Panc1 (cell line): Measurements from ENCODE around the gene NKPD1. TPM values are rescaled to one million over a fixed set of nuclear protein-coding genes. Genes with fewer than 3 reads are reported as not detected.

Experiments used
- ATAC-seq: fragments of 200-7000 bp; cut with Tn5 transposase; 2 replicates; pipeline ENCODE4 v1.9.1; 2020; ENCODE audit warnings: mild to moderate bottlenecking, moderate library complexity
- BruUV-seq: library from RNA; stranded (reverse); fragments of 400-500 nt; replicated peaks from 2 replicates; lab custom pipeline; 2021; lab: Mats Ljungman, UMichigan
- CTCF ChIA-PET: fragments of 300-600 bp; sonication (Branson Sonifier 250); formaldehyde crosslinking; loops from one replicate; lab custom pipeline; 2022; ENCODE audit warnings: antibody characterized with exemption; lab: Charles Lee
- POLR2A ChIA-PET: fragments of 300-600 bp; sonication (Branson Sonifier 250); formaldehyde crosslinking; loops from one replicate; lab custom pipeline; 2022; ENCODE audit warnings: antibody characterized with exemption; lab: Charles Lee
- DNase-seq: peaks from one replicate; pipeline ENCODE4 v3.0.0-alpha.2; 2010; ENCODE audit warnings: low read depth, low spot score
- H3K27ac ChIP-seq: 2 replicates; pipeline ENCODE4 v1.5.1; 2011; ENCODE audit warnings: mild to moderate bottlenecking, low read length, inconsistent platforms
- H3K27me3 ChIP-seq: fragments of 200-500 bp; sonication (Bioruptor generic); 2 replicates; pipeline ENCODE4 v1.6.0; 2014; ENCODE audit warnings: low read length, inconsistent platforms; ENCODE audit not compliant: control insufficient read depth, insufficient read depth
- H3K36me3 ChIP-seq: fragments of 200-500 bp; sonication (Bioruptor generic); 2 replicates; pipeline ENCODE4 v1.5.1; 2014; ENCODE audit warnings: inconsistent platforms, mild to moderate bottlenecking, low read length, moderate library complexity; ENCODE audit not compliant: control insufficient read depth, insufficient read depth
- H3K4me1 ChIP-seq: 2 replicates; pipeline ENCODE4 v1.5.1; 2011; ENCODE audit warnings: inconsistent platforms, mild to moderate bottlenecking, low read length, moderate library complexity; ENCODE audit not compliant: control insufficient read depth, insufficient read depth
- H3K4me3 ChIP-seq, 2 experiments: 2 replicates each; pipeline ENCODE4 v1.5.1; 2011 to 2012; ENCODE audit warnings: low read depth in 2 of 2, low read length in 2 of 2, mild to moderate bottlenecking in 2 of 2, inconsistent platforms in 1 of 2, moderate library complexity in 1 of 2
- H3K9me3 ChIP-seq: fragments of 200-500 bp; sonication (Bioruptor generic); 2 replicates; pipeline ENCODE4 v1.5.1; 2014; ENCODE audit warnings: low read depth, mild to moderate bottlenecking, inconsistent platforms, low read length, moderate library complexity; ENCODE audit not compliant: control insufficient read depth, insufficient read depth
- POLR2AphosphoS5 ChIP-seq: IDR thresholded peaks from 2 replicates; pipeline ENCODE4 v1.6.1; 2012; ENCODE audit warnings: mild to moderate bottlenecking, low read depth, low read length, moderate library complexity
- REST ChIP-seq, 2 experiments: IDR thresholded peaks; 2 replicates each; pipeline ENCODE4 v1.6.1; 2011 to 2012; ENCODE audit warnings: low read depth in 2 of 2, control low read depth in 1 of 2, low read length in 1 of 2, mild to moderate bottlenecking in 1 of 2, moderate library complexity in 1 of 2; ENCODE audit not compliant: insufficient read depth in 1 of 2
- SIN3A ChIP-seq: IDR thresholded peaks from 2 replicates; pipeline ENCODE4 v1.6.1; 2012; ENCODE audit warnings: low read depth, mild to moderate bottlenecking, low read length, moderate library complexity, borderline replicate concordance; ENCODE audit not compliant: insufficient read depth
- TCF7L2 ChIP-seq: IDR thresholded peaks from 2 replicates; pipeline ENCODE4 v1.6.1; 2011; ENCODE audit warnings: mild to moderate bottlenecking, low read depth, low read length, inconsistent platforms
- in situ Hi-C: cut with HindIII; loops from 2 replicates; pipeline ENCODE4 v1.10.0; 2016; ENCODE audit warnings: low sequenced_read_pairs, low pct_unique_long_range_greater_than_20kb
- intact Hi-C: fragments of 100-400 bp; cut with micrococcal nuclease; formaldehyde crosslinking; loops from one replicate; pipeline ENCODE4 v1.10.0; 2022; ENCODE audit not compliant: unreplicated experiment
- total RNA-seq: library from RNA; stranded (reverse); gene quantifications from one replicate; pipeline ENCODE4 v1.2.1, GENCODE V29; 2021; ENCODE audit not compliant: unreplicated experiment
- TF ChIP-seq, protein P1 (sequence below): fragments of 450-650 bp; IDR thresholded peaks from 2 replicates; pipeline ENCODE4 v1.5.1; 2017; ENCODE audit warnings: mild to moderate bottlenecking

NKPD1 gene
- total RNA-seq, 1 experiment from 2014 or later: 0.05 TPM

- no peak overlapping the region for H3K4me3 ChIP-seq
- POLR2A ChIA-PET: no interaction called here
- DNase-seq (no peak), ATAC-seq (no peak)
- H3K4me1 ChIP-seq: no peaks in the 10 kb centered on the region
- H3K36me3 ChIP-seq: no peaks in the 10 kb centered on the region; the same call in 1 of the 2 replicates
- CTCF ChIA-PET: interaction anchor here (0.6 kb wide), 1 partner anchor 51 kb away, joined by 8 read pairs; no protein-coding TSS in a partner anchor
- intact Hi-C loops: no loop called here
- H3K9me3 ChIP-seq: no peaks in the 10 kb centered on the region
- TF ChIP-seq POLR2AphosphoS5 (no peak), REST (IDR thresholded peaks at IDR 0.05; ENCODE audit: insufficient read depth in 1 of 2, low read depth in 2 of 2, low read length in 1 of 2) (no peak), SIN3A (no peak), TCF7L2 (no peak)
- TF ChIP-seq, protein P1, sequence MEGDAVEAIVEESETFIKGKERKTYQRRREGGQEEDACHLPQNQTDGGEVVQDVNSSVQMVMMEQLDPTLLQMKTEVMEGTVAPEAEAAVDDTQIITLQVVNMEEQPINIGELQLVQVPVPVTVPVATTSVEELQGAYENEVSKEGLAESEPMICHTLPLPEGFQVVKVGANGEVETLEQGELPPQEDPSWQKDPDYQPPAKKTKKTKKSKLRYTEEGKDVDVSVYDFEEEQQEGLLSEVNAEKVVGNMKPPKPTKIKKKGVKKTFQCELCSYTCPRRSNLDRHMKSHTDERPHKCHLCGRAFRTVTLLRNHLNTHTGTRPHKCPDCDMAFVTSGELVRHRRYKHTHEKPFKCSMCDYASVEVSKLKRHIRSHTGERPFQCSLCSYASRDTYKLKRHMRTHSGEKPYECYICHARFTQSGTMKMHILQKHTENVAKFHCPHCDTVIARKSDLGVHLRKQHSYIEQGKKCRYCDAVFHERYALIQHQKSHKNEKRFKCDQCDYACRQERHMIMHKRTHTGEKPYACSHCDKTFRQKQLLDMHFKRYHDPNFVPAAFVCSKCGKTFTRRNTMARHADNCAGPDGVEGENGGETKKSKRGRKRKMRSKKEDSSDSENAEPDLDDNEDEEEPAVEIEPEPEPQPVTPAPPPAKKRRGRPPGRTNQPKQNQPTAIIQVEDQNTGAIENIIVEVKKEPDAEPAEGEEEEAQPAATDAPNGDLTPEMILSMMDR: no peak
- BruUV-seq: no TSS peak
- H3K27ac ChIP-seq: no peak overlapping the region
- in situ Hi-C loops: no loop called here
- H3K27me3 ChIP-seq: no peaks in the 10 kb centered on the region
Measured at GRCh38 chr19:45142016-45142725, 18.6 kb downstream of the NKPD1 start.

DNA sequence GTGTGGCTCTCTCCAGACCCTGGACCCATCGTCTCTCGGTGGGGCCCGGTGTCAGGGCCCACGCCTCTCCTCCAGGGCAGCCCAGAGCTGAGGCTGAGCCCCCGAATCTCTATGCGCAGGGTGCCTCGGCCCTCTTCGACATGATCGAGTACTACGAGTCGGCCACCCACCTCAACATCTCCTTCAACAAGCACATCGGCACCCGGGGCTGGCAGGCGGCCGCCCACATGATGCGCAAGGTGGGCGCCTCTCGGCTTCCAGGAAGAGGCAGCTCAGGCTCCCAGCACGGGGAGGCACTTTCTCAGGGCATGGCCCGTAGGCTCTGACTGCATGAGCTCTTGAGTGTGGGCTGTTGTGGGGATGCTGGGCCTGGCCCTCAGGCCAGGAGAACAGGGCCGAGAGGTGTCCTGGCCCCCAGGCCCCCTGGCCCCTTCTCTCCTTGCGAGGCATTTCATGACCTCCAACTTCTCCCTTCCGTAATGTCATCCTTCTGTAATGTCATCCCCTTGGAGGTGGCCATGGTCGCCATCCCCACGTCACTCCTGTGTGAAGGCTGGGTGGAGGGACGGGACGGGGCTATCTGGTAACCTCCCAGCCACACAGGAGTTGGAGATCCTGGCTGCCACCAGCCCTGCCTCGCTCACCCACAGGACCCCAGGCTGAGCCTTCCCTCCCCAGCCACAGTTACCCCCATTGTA, 19.4 kb downstream of the NKPD1 start:
- DNase-seq: no peak
- no peak overlapping the region for H3K27ac ChIP-seq
- intact Hi-C loops (no loop called here), in situ Hi-C loops (no loop called here)
- H3K9me3 ChIP-seq: no peaks in the 10 kb centered on the region
- ATAC-seq: no peak
- H3K4me3 ChIP-seq: no peak overlapping the region
- H3K27me3 ChIP-seq: no peaks in the 10 kb centered on the region
- ChIA-PET POLR2A (no interaction called here), CTCF (no interaction called here)
- H3K36me3 ChIP-seq: no peaks in the 10 kb centered on the region
- no TSS peak for BruUV-seq
- no peaks in the 10 kb centered on the region for H3K4me1 ChIP-seq
- TF ChIP-seq, protein P1: no peak
- TF ChIP-seq SIN3A: no peak
- TF ChIP-seq TCF7L2: no peak
- no peak for TF ChIP-seq POLR2AphosphoS5
